GM18909 (cell line): ENCODE measurements around the gene AP2A1.

ENCODE experiments used
- ATAC-seq: cut with Tn5 transposase; IDR thresholded peaks from one replicate; pipeline ENCODE4 v1.9.1; 2021; ENCODE audit warnings: mild to moderate bottlenecking; ENCODE audit not compliant: unreplicated experiment, poor library complexity

The AP2A1 gene

DNA sequence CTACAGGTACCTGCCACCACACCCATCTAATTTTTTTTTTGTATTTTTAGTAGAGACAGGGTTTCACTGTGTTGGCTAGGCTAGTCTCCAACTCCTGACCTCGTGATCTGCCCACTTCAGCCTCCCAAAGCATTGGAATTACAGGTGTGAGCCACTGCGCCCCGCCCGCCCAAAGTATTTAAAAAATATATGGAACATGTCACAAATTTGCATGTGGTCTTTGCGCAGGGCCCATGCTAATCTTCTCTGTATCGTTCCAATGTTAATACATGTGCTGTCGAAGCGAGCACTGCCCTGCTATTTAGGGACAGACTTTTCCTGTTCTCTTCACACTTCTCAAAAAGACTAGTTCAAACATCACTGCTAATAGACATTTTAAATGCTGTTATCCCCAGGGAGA, 2.5 kb upstream of the AP2A1 start:
- ATAC-seq = no peak

DNA sequence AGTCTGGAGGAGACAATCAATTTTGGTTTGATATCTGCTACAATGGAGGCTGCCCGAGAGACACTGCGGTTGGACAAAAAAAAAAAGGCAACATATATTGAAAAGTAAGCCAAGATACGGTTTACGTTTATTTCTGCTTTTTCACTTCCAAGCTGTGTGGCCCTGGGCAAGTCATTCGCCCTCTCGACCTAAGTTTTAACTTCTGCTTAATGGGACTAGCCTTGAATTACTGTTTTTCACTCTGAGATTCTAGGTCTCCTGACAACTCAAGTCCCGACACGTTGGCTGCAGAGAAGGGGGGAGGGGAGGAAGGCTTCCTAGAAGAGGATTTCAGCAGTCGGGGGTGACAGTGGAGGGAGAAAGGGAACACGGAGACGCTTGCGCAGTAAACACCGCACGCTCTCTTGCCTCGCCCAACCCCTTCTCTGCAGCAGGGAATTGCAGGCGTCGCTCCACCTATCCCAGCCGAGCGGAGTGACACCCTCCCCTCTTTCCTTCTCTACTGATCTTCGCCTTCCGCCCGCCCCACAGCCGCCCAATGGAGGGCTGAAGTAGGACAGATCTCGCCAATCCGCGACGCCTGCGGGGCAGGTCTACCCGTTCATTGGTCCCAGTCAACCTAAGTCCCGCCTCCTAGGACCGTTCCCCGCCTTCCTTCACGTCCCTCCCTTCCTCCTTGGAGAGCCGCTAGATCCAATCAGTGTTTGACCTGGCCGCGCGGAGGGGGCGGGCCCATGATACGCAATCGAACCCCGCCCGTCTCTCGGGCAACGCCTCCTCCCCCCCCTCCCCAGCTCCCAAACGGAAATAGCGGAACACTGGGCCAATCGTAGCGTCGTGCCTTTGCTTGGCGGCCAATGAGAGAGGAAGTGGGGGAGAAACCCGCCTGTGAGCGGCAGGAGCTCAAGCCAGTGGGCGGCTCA, 533 bp upstream of the AP2A1 start:
- peak; percentile 94 for ATAC-seq

DNA sequence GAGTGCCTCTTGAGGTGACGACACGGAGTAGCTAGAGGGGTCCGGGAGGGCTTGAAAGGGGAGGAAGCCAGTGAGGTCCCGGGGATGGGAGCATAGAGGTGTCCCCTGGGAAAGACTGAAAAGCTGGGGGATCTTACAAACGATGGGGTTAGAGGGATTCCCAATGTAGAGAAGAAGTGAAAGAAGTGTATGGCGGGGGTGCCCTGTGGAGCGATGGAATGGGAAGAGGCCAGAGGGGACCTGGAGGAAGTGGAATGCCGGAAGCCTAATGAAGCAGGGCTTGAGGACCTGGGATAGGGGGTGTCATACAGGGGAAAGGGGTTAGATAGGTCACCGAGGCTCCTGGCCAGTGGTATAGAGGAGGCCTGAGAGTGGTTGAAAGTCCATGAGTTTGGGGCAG, 580 bp downstream of the AP2A1 start:
- no peak for ATAC-seq

DNA sequence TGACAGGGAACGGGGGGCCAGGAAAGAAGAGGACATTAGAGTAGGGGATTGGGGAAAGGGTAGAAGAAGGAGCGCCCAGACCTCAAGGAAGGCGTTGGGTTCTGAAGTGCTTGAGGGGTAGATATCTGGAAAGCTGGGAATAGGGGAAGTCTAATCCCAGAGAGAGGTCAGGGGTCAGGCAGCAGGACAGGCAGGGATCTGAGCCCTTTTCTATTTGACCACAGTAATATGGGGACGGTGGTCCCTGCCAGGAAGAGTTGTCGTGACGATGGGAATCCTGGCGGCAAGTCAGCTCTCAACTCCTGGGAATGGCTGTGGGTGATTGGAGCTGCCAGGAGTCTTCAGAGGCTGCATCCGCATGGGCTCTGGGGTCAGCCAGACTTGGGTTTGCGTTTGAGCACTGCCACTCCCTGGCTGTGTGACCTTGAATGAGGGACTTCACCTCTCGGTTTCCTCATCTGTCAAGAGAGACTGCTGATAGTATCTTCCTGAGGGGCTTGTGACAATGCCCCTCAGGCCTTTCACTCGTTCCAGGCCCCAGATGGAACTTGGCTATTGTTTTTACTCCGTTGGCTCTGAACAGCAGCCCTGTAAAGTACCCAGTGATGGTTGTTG, 1.3 kb downstream of the AP2A1 start:
- ATAC-seq = no peak

DNA sequence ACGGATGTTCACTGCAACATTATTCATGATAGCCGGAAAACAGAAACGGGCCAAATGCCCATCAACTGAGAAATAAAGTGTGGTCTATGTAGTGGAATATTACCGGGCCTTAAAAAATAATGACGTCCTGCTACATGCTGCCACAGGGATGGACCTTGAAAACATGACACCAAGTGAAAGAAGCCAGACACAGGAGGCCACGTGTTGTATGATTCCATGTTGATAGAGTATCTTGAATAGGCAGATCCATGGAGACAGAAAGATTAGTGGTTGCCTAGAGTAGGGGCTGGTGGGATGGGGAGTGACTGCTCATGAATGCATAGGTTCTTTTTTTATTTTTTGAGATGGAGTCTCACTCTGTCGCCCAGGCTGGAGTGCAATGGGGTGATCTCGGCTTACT, 3.7 kb downstream of the AP2A1 start:
- no peak for ATAC-seq

DNA sequence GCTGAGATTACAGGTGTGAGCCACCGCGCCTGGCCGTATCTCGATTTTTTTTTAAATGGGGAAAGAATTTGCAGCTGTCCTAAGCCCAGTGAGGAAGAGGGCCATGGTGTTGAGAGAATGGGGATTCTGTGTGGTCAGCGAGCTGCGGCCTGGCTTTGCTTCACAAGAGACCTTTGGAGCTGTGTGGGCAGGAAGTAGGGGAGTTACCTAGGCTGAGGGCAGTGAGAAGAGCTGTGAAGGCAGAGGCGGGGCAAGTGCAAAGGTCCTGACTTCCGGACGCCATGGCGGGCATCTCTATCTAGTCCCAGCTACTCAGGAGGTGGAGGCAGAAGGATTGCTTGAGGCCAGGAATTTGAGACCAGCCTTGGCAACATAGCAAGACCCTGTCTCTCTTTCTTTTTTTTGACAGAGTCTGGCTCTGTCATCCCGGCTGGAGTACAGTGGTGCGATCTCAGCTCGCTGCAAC, 4.9 kb downstream of the AP2A1 start:
- ATAC-seq = no peak

DNA sequence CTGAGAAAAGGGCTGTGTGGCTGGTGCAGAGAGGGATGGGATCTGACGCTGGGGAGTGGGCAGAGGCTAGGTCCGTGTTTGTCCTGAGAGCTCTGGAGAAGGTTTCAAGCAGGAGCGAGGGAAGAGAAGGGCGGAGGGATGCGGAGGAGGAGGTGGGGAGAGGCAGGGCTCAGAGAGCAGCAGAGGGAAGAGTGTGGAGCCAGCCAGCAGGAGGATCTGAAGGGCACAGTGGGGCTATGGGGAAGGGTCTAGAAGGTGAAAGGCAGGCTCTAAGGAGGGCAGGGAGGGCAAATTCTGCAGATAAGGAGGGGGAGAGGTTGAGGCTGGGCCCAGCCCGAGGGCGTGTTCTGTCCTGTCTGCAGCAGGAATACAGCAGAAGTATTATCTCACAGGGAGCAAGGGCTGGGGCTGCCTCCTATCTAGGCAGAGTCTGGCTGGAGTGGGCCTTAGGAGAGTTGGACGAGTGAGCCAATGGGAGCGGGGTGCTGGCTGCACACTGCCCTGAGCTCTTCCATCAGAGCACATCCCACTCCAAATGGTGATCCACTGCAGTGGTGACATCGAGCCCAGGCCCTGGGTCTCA, 6.1 kb downstream of the AP2A1 start:
- no peak for ATAC-seq

DNA sequence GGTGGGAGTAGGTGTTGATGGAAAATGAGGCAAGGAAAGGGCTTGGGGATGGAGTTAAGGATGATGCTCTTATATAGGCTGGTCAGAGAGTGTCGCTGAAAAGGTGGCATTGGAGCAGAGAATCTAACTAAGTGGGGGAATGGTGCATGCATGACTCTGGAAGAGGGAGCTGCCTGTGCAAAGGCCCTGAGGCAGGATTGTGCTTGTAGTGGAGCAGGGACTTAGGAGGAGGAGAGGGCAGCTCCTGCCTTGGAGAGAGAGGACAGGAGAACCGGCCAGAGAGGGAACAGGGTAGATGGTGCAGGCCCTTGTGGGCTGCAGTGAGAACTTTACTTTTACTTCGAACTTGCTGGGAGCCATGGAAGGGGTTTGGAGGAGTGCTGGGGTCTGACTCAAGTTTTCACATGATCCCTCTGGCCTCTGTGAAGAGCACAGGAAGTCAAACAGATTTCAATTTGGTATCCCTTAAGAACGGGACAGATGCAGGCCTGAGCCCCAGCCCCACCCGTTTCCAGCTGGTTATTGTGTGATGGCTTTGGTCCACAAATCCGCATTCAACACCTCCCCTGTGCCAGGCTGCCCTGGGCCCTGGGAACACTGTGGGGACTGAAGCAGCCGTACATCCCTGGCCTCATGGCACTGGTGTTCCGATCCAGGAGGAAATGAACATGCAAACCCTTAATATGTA, 7.0 kb downstream of the AP2A1 start:
- no peak for ATAC-seq

DNA sequence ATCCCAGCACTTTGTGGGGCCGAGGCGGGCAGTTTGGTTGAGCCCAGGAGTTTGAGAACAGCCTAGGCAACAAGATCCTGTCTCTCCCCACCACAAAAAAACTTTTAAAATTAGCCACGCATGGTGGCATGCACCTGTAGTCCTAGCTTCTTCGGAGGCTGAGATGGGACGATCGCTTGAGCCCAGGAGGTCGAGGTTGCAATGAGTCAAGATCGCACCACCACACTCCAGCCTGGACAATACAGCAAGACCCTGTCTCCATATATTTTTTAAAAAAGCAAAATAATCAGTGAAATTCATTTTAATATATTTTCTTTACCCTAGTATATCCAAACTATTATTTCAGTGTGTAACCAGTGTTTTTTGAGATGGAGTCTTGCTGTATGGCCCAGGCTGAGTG, 8.2 kb downstream of the AP2A1 start:
- ATAC-seq = no peak

DNA sequence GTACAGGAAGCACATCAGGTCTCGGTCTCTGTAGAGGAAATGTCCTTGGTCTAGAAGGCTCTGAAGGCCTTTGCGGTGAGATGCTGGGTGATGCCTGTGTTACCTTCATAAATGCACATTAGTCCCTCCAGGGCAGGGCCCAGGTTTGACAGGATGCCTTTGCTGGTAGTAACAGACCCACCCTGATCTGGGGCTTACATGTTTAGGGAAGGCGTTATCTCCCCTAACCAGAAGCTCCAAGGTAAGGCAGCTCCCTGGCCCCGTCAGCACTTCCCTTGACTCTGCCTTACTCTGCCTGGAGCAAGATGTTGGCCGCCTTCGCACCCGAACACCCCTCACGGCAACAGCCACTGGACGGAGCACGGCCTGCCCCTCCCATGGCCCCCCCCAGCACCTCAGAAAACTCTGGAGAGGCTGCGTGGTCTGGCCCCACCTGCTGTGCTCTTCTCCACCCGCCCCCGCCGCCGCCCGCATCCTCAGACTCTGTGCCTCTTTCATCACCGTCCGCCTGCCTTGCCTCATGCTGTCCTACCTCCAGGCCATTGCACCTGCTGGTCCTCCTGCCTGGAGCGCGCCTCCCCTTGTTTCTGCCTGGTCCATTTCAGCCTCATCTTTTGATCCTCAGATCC, 9.1 kb downstream of the AP2A1 start:
- ATAC-seq = no peak

DNA sequence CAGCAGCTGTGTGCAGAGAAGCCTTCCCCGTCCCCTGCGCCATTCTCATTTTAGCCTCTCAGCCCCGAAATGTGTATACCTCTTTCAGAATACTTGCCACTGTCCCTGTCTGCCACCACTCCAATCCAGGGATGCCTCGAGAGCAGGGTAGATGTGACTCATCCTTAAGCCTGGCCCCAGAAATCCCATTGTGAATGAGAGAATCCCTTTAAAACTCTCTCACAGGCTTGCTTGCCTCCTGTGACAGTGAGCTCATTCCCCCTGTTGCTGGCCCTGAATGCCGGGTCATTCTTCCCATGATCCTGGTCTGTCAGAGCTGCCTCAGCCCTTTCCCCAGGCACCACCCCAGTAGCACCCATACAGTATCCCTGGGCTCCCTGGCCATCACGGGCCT, 9.6 kb downstream of the AP2A1 start:
- ATAC-seq = no peak

DNA sequence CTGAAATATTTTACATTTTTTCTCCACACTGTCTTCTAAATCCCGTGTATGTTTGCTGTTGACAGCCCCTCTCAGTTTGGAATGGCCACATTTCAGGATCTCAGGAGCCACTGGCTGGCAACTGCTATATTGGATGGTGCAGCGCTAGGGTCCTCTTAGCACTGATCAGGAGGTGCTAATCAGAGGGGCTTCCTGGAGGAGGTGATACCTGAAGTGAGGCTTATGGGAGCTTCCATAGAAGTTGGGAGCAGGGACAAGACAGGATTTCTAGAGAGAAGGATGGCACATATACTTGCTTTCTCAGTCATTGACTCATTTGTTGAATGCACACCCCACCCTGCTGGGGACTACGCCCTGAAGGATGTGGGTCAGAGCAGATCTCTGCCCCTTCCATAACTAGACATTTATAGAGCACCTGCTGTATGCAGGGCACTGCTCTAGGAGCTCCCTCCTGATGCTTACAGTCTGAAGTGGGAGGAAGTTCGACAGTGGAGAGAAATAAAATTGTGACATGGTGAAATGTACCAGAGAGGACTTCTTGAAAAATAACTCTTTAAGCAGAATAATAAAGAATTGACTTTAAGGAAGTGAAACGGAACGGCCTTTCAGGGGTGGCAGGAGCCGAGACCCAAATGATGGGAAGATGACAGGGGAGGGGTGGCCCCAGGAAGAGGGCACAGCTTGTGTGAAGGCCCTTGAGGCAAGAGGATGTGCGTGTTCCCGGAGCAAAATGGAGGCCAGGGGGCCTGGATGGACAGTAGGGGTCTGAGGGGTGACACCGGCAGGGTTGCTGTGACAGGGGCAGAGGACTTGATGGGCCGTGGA, 13.1 kb downstream of the AP2A1 start:
- ATAC-seq = no peak

DNA sequence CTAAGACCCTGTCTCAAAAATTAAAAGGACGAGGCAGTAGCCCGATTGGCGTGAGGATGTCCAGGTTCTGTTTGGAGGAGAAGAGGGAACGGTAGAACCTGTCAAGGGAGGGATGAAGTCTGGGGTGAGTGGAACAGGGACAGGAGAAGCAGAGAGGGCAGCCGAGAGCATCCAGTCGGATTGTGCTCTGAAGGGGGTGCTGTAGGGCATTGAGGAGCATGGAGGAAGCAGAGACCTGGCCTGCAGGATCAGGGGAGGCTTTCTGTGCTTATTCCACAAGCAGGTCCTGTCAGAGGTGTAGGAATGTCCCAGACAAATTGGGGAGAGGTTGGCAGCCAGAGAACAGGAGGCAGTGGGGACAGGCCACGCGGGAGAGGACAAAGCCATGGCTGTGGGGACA, 14.1 kb downstream of the AP2A1 start:
- ATAC-seq = no peak

DNA sequence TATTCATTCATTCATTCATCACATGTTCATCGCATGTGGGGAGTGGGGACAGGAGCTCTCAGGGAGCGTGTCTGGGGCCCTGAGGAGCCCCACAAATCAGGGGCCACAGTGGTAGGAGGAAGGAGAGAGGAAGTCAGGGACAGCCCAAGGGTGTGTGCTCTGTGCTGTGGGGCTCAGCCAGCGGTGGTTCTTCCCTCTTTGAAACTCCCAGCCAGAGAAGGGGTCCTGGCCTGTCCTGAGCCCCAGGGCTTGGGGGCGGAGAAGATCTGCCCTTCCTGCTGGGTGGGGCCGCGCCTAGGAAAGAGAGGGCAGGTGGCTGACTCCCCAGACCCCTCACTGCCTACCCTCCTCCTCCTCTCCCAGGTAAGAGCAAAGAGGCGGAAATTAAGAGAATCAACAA, 14.6 kb downstream of the AP2A1 start:
- ATAC-seq = no peak

DNA sequence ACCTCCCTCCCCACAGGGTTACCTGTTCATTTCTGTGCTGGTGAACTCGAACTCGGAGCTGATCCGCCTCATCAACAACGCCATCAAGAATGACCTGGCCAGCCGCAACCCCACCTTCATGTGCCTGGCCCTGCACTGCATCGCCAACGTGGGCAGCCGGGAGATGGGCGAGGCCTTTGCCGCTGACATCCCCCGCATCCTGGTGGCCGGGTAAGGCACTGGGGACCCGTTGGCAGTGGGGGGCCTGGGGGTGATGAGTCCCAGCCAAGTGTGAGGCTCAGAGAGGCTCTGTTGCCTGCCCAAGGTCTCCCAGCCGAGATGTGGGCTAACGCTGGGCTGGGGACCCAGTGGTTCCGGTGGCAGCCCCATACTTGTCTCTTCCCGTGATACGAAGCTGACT, 15.7 kb downstream of the AP2A1 start:
- ATAC-seq = no peak

DNA sequence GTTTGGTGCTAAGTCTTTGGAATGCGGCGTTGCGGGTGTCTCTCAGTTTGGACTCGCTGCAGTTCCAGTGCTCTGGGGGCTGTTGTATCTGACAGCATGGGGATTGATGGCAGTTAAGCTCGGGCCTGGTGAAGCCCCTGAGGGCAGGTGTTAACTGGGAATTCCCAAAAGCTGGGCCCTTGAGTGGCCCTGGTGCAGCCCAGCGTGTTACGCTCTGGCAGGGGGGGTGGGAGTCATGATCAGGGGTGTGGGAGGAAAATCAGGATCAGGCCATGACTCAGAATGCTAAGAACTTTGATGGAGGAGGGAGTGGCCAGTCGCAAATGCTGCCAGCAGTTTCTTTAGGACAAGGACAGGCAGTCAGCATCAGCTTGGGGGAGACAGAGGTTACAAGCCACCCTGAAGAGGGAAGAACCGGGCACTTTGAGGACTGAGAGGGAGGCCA, 19.6 kb downstream of the AP2A1 start:
- ATAC-seq = no peak

DNA sequence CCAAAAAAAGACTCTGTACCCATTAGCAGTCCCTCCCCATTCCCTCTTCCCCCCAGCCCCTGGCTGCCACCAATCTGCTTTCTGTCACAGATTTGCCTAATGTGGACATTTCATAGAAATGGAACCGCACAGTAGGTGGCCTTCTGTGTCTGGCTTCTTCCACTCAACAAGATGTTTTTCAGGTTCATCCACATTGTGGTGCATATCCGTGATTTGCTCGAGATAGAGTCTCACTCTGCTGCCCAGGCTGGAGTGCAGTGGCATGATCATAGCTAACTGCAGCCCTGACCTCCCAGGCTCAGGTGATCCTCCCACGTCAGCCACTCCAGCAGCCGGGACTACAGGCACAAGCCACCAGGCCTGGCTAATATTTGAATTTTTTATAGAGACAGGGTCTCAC, 20.9 kb downstream of the AP2A1 start:
- no peak for ATAC-seq

DNA sequence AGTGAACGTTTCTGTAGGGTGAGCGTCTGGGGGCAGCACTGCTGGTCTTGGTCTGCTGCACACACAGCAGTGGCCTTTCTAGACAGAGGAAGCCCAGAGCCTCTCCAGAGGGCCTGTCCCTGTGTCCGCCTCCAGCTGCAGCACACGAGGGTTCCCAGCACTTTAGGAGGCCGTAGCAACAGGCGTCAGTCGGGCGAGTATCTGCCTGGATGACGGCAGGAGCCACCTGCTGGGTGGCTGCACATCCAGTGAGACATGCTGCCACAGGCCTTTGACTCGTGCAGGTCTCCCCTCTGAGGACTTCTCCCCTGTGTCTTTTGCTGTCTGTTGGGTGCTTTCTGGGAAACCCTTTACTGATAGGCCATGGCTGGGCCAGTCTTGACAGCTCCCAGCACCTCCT, 22.1 kb downstream of the AP2A1 start:
- no peak for ATAC-seq

DNA sequence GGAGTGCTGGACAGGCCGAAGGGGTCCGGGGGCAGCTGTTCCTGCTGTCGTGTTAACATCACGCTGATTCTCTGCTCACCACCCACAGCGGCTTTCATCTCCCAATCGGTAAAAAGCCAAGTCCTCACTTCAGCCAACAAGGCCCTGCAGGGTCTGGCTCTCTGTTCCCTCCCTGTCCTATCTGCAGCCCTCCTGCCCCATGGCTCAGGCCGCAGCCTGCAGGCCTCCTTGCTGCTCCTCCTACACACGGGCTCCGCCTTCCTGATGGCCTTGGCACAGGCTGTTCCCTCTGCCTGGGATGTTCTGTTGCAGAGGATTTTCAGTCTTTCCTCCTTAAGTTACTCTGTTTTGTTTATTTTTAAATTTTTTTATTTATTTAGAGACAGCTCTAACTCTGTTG, 24.1 kb downstream of the AP2A1 start:
- ATAC-seq = no peak
